NCI-H1105 (cell line): ENCODE measurements around the gene SGPP2.

ENCODE experiments used
- DNase-seq: peaks from one replicate; lab custom pipeline; 2025; lab: John Stamatoyannopoulos, UW

Gene SGPP2

GRCh38 chr2:222470802-222471468 lies 46.6 kb downstream of the SGPP2 start:
- no peak for DNase-seq

DNA sequence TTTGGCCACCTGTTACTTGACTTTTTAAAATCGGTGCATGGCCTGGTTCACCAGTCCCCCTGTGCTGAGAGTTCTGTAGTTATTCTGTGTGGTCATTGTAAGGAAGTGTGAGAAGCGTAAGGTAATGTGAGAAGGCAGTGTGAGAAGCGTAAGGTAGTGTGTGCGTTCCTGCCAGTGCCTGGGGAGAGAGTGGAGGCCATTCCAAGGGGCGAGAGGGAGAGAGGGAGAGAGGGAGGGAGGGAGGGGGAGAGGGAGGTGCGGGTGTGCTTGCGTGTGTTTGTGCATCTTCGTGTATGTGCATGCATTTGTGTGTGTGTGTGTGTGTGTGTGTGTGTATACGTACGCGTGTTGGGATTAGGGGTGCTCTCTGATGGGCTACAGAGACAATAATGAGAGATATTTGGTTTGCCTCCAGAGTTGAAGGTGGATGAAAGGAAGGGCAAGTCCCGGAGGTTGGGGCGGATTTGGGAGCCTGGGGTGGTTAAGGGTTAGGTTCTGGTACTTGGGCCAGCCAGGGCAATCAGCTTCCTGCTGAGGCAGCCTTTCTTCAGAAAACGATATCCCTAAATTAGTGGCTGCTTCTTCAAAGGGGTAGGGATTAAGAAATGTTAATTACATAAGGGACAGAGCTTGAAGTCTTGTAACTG lies 53.7 kb downstream of the SGPP2 start:
- no peak for DNase-seq

DNA sequence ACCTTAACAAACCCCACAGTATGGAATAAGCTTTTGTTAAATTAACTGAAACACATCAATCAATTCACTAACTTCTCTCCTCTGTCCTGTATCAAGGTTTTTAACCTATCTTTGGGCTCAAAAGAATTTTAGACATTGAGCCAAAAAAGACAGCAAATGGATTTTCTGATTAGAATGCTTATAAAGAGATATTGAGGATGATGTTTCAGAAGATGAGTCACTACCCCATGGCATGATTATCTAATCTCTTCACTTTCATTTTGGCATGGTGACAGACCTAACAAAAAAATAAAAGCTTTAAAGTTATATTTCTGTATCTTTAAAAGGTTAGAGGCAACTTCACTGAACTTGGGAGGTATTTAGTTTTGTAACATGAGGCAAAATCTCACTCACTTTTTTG lies 55.5 kb downstream of the SGPP2 start:
- no peak for DNase-seq

DNA sequence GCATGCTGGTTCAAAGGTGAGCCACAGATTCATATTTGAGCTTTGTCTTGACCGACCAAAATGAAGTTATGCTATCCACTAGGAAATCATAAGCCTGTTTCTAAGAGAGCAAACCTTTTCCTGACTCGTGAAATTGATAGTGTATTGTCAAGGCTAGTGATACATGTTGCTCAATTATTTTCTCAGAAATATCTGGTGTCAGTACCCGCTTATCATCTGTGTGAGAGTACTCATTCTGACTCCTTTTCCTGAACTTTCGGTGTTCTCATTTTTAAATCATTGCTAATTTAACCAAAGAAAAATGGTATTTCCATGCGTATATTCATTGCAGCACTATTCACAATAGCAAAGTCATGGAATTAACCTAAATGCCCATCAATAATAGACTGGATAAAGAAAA lies 56.2 kb downstream of the SGPP2 start:
- no peak for DNase-seq

- DNase-seq = no peak
These were observed 57.6 kb downstream of the SGPP2 start for GRCh38 chr2:222481941-222482340.

DNA sequence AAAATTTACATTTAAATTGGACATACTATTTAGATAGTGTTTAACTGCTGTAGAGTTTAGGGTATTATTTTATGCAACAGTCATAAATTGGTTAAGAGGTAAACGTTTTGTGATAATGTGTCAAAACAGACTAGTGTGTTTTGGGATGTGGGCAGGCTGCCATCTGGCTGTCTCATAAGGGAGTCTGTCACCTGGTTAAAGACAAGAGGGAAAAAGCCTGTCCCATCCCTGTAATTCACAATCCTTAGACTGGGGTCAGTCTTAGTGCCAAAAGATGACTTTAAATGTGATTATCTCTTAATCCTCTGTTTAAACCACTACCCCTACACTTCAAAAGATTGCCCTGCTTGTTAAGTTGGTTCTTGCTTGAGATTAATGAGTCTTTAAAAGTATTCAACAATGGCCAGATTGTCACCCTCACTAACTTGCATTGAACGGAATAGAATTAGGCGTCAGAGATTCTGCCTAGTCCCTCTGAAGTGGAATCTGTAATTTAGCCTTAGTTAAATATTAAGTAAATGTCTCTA lies 59.2 kb downstream of the SGPP2 start:
- DNase-seq = peak; percentile 42

DNA sequence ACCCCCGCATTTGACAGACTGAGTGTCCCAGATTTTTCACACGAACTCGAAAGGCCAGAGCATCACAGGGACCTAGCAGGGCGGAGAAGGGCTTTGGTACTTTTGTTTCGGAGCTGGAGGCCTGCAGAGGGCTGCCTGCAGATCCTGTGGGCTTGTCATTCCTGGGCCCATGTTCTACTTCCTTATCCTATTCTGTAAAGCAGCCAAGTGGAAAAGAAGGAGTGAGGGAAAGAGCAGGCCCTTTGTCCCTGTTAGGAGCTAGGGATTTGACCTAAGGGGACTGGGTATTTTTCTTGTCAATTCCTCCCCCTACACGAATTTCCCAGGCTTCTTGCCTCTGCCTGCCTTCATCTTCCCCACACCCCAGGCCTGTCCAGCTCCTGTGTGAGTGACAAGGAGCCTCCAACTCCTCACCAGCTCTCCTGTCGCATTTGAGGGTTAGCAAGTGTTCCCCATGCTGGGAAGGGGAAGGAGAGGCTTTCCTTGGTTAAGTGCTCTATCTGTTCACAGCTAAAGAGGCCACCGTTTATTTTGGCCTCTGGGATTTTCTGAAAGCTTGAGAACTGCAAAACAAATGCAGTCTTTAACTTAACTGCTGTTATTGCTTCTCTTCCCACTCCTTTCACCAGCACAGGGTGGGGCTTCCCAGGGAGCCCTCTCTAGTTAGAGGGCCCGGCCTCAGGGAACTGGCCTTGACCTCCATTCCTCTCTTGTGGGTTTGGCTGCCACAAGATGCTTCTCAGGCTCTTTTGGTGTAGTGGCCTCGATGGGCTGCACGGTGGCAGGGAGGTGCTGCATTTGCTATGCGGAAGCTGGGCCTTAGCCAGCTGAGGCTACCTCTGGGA lies 61.2 kb downstream of the SGPP2 start:
- no peak for DNase-seq

GRCh38 chr2:222490131-222490530 lies 65.8 kb downstream of the SGPP2 start:
- no peak for DNase-seq

GRCh38 chr2:222492683-222493082 lies 68.3 kb downstream of the SGPP2 start:
- no peak for DNase-seq

DNA sequence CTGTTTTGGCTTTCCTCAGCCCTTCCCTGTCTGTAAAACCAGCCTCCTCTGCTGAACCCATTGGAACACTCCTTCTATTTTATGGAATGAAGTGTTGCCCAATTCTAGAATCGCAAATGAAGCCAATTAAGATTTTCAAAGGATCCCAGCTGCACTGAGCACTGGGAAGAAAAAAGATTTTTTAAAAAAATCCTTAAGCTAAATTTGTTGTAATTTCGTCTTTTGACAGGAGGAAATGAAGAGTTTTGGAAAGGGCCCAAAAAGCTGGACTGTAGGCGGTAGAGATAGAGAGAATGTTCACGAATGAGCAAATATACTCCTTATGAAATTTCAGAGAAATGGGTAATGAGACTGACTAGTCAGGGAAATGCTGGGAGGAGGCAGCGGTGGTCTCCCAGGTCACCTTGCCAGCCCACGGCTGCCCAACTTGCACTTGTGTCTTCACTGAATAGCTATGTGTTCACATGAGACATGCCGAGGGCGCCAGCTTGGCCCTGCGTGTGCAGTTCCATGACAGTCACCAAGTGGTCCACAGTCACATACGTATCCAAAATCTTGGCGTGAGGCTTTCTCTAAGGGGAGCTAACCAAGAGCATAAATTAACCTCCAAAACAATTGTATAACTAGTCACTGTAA lies 69.9 kb downstream of the SGPP2 start:
- DNase-seq = no peak

- DNase-seq = no peak
These were observed 71.0 kb downstream of the SGPP2 start for GRCh38 chr2:222495388-222495787.

DNA sequence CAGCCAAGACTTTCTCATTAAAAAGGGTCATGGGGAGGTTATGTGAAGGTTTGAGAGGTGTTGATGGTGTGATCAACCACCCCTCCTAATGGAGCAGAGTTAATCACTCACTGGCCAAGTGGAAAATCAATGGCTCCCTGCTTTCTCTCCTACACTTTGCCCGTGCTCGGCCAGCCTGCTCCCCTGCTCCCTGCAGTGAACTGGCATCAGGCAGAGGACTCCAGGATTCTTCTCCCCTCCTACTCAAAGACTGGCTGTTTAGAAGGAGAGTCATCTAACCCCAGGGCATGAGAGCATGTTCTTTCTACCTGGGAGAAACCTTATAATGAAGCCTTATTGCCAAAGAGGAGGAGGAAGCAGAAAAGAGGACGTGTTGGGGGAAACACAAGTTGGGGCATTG lies 74.9 kb downstream of the SGPP2 start:
- no peak for DNase-seq

- DNase-seq = no peak
These were observed 79.8 kb downstream of the SGPP2 start for GRCh38 chr2:222504191-222504590.

GRCh38 chr2:222504719-222505118 lies 80.4 kb downstream of the SGPP2 start:
- no peak for DNase-seq

DNA sequence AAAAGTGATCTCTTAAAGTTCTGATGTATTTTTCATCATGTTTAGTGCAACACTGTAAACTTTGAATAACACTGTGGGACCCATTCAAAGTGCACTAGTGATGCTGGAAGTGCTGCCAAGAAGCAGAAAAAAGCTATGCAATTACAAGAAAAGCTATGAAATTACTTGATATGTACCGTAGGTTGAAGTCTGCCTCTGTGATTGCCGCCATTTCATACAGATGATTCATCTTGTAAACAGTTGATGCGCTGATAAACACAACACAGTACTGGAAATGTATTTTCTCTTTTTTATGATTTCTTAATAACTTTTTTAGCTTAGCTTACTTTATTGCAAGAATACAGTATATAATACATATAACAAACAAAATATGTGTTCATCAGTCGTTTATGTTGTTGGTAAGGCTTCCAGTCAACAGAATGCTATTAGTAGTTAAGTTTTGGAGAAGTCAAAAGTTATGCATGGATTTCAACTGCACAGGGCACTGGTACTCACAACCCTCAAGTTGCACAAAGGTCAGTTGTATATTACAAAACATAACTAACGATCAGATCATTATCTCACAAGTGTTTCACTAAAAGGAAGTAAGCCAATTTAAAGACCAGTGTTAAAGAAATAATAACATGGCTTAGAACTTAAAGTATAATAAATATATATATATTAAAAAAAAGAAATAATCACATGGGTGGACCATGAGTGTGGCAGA lies 82.0 kb downstream of the SGPP2 start:
- DNase-seq = no peak

DNA sequence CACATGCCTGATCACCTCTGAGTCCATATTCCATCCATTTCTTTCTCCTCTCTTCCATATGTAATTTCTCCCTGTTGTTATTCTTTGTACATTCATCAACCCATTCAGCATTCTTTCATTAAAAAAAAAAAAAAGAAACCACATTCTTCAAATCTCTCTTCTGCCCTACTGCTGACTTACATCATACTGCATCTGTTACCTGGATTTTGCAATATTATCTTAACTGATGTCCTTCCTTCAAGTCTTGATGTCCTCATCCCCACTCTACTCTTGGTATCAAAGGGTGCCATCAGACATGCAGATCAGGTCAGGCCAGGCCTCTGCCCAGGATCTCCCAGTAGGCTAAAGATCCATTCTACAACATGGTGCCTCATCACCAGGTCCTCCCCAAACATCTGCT lies 90.6 kb downstream of the SGPP2 start:
- DNase-seq = no peak

GRCh38 chr2:222518570-222519381 lies 94.4 kb downstream of the SGPP2 start:
- DNase-seq = no peak

DNA sequence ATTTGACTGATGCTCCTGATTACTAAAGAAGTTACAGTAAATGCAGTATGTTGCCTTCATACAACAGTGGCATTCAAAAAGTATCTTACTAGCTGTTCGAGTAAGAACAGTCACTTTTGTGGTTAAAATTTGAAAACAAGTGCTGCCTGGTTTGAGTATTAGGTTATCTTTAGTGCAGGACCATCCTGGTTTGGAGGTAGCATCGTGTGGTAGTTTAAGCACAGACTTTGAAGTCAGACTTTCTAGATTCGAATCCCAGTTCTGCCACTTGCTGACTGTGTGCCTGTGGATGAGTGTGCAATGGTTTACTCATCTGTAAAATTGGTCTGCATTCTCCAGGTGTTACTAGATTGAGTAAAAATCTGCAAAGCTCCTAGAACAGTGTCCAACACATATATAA lies 96.8 kb downstream of the SGPP2 start:
- DNase-seq = no peak

DNA sequence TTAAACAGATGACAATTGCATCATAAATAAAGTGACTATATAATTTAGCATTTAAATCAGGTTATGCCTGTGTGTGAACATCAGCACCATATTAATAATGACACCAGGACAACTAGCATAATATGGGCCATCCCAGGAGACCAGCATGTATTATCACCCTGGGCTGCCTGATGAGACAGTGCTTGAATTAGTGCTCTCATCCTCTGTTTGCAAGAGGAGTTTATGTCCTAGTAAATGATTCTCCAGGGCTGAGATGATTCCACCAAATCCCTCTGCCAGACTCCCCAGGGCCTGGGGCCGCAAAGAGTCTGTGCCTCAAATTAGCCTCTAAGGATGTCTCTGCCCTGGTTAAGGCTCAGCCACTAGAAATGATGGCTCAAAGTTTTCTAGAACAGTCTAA lies 97.7 kb downstream of the SGPP2 start:
- DNase-seq = no peak

DNA sequence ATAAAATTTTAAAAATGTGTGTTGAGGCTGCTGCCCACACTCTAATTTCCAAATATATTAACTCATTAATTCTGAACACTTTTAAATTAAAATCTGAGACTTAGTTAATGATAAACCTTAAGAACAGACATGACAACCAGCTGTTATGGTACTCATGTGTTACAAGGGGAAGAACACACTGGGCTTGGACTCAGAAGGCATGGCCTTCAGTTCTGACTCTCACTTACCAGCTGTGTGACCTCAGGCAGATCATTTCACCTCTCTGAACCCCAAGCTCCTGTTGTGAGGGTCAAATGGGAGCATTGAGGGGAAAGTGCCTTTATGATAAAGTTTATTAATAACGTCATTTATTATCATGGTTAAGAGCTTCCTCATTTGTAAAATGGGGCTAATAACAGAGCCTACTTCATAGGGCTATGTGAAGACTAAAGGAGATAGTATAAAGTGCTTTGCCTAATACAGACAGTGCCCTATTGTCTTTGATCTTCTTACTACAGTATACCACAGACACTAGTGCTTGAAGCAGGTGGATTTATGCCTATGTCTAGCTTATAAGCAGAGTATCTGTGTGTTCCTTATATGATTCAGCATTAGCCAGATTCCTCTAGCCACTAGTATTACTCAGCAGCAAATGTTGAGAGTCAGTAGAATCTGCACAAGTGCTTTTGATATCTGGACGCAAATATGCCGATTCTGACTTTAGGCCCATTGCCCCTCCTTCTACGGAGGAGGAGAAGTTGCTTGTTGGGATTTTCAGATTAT lies 99.6 kb downstream of the SGPP2 start:
- no peak for DNase-seq
